M059J (cell line): Measurements from ENCODE around the gene ARL15. TPM values are rescaled to one million over a fixed set of nuclear protein-coding genes. Genes with fewer than 3 reads are reported as not detected.
"Not testable (repeated sequence)": the region's sequence is repeated elsewhere in the genome, so short reads cannot be mapped to it uniquely, and the experiment has no call there.

Experiments used
- DNase-seq: peaks from one replicate; pipeline ENCODE4 v3.0.0-alpha.2; 2012; ENCODE audit warnings: low read depth
- total RNA-seq: library from RNA; depleted of rRNA; stranded (reverse); fragments of >200 nt; shearing (Covaris generic); gene quantifications from 2 replicates; pipeline ENCODE4 v1.2.3, GENCODE V29; 2014; rRNA removed

ARL15 gene
- total RNA-seq, result 7.9 and 20.6 TPM in 2 replicates

DNA sequence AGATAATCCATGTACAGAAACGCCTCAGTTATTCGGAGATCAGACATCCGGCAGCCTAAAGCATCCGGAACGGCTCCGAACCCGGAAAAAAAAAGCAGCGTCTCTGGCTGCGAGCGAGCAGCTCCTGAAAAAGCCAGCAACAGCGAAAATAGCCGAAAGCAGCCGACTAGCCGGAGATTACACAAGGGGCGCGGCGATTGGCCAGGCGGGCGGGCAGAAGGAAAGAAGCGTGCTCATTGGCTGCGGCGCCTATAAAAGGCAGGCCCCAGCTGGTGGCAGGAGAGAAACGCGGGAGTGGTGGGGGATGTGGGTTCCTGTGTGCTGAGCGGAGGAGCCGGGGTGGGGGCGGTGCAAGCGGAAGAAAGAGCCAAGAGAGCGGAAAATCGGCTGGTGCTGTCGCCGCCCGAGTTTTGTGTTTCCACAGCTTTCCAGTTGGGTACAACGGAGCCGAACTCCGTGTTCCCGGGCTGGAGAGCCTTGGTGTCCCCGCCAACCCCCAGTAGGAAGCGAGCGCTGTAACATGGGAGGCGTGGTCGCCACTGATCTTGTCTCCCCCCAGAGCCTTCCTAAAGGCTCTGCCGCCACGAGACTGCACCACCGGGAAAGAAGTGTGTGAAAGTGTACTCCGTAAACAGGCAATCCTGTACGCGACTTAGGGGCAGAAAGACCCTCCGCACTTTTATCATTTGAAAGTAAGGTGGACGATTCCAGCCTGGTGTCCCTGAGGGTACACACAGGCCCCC lies at the start of gene ARL15:
Gene ARL15, minus strand, starts transcription at position 141 of the 743 bp plus-strand sequence.
- peak; percentile 97 for DNase-seq

DNA sequence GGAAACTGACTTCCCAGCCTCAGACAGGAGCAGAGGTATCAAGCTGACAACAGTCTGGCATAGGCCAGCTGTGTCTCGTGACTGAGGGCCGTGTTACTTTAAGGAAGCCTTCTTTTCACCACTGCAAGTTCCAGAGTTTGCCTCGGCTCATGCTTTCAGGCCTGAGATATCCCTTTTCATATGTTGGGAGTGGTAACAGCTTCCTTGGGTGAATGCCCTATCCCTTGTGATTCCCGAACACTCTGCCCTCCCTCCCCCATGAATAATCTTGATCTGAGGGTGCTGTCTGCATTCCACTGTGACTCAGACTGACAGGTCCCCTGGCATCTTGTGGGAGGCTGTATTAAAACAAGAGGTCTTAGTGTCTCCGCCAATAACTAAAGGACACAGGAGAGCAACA lies 49.7 kb upstream of the ARL15 start:
- peak; percentile 93 for DNase-seq

DNA sequence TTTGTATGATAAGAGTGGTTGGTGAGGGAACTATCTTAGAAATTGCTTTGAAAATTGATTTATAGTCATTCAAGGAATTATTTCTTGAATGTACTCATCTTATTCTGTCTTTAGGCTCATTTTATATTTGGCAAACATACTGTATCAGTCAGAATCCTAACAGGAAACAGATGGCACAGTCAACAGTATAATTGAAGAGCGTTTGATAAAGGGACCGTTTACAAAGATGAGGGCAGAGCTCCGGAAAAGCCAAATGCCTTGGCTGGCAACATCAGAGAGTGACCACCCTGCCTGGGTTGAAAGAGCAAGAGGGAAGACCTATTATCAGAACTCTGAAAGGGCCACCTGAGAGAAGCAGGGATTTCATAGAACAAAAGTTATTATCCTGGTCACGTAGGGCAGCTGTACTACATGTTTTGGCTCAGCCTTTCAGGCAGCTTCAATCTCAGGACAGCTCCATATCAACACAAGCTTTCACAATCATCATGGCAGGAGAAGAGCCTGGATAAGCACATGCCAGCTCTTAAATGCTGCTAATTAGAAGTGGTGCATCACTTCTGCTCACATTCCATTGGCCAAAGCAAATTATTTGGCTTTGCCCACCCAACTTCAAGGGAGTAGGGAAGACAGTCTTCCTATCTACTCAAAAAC lies 47.2 kb upstream of the ARL15 start:
- DNase-seq, result no peak

DNA sequence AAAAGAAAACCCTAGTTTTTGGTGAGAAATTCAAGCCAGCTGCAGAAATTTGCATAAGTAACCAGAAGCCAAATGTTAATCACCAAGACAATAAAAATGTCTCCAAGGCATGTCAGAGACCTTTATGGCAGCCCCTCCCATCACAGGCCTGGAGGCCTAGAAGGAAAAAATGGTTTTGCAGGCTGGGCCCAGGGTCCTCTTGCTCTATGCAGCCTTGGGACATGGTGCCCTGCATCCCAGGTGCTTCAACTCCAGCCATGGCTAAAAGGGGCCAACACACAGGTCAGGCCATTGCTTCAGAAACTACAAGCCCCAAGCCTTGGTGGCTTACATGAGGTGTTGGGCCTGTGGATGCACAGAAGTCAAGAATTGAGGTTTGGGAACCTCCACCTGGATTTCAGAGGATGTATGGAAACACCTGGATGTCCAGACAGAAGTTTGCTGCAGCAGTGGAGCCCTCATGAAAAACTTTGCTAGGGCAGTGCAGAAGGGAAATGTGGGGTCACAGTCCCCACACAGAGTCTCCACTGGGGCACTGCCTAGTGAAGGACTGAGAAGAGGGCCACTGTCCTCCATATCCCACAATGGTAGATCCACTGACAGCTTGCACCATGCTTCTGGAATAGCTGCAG lies 43.7 kb upstream of the ARL15 start:
- DNase-seq, result not testable (repeated sequence)

DNA sequence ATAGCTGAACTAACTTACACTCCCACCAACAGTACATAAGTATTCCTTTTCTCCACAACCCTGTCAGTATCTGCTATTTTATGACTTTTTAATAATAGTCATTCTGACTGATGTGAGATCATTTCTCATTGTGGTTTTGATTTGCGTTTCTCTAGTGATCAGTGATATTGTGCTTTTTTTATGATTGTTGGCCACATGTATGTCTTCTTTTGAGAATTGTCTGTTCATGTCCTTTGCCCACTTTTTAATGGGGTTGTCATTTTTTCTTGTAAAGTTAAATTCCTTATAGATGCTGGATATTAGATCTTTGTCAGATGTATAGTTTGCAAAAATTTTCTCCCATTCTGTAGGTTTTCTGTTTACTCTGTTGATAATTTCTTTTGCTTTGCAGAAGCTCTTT lies 42.2 kb upstream of the ARL15 start:
- DNase-seq, result not testable (repeated sequence)

DNA sequence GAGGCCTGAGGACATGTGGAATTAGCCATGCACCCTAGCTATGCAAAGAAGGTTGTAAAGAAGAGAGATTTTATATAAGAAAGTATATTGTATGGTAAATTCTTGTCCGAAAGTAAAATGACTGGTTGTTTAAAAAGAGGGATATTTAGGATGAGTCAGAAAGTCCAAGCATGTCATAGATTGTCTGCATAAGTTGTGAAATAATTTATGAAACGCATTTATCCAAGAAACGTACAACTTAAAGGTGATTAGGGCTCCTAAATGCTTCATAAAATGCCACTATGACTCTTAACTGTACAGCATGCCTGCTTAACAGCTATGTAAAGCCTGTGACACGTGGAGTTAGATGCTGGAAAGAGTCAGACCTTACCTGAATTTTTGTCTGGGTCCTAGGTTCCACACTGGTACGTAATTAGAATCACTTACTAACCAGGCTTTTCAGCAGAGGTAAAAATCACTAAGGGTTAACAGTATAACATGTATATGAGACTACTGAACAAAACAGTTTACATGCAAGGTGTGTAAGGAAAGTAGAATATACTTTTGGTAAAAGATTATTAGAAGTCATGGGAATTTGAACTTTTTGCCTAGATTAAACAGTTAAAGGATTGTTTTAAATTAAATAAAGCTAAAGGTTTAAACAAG lies 37.0 kb upstream of the ARL15 start:
- peak; percentile 5 for DNase-seq

DNA sequence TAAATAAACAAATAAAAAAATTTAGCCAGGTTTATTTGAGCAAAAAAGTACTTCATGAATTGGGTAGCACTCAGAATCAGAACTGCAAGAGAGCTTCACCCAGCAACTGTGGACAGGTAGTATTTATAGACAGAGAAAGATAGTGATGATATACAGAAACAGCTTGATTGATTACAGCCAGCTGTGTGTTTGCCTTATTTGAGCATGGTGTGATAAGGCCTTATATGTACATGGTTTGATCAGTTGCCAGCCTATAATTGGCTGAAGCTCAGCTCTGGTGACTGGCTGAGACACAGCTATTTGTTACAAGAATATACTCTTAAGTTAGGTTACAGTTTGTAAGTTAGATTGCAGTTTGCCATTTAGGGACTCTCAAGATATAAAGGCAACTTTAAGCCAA lies 34.3 kb upstream of the ARL15 start:
- DNase-seq, result no peak

DNA sequence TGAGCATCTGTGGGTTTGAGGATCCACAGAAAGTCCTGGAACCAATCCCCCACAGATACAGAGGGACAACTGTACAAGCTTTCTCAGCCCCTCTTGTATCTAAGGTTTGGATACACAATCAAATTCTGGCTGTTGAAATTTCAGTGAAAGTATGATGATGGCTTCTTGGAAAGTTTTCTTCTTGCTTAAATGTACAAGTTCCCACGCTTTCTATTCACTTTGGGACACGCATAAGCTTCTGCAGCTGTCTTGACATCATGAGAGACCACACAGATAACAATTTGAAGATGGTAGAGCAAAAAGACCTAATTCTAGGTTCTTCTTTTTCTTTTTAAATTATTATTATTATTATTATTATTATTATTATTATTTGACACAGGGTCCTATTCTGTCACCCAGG lies 31.6 kb upstream of the ARL15 start:
- no peak for DNase-seq

DNA sequence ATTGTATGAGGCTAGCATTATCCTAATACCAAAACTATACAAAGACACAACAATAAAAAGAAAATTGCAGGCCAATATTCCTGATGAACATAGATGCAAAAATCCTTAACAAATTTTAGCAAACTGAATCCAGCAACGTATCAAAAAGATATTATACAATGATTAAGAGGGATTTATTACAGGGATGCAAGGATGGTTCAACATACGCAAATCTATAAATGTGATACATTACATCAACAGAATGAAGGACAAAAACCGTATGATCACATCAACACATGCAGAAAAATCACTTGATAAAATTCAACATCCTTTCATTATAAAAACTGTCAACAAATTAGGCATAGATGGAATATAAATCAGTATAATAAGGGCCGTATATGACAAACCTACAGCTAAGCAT lies 27.1 kb upstream of the ARL15 start:
- DNase-seq, result no peak

DNA sequence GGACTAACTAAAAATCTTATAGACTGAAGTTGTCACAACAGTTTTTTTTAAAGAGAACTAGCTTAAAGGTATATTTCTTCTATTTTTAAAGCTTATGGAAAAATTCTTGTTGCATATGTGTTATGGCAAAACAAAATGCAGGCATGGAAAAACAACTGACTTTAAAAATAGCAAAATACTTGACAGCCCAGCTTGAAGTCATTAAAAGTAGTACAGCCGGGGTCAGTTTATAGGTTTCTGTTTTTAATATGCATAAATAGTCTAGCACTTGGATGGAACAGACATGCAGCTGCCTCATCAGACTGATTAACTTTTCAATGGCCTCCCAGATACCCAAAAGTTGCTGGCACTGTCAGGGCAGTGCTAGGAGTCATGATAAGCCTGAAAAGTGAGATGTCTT lies 22.3 kb upstream of the ARL15 start:
- DNase-seq, result no peak

DNA sequence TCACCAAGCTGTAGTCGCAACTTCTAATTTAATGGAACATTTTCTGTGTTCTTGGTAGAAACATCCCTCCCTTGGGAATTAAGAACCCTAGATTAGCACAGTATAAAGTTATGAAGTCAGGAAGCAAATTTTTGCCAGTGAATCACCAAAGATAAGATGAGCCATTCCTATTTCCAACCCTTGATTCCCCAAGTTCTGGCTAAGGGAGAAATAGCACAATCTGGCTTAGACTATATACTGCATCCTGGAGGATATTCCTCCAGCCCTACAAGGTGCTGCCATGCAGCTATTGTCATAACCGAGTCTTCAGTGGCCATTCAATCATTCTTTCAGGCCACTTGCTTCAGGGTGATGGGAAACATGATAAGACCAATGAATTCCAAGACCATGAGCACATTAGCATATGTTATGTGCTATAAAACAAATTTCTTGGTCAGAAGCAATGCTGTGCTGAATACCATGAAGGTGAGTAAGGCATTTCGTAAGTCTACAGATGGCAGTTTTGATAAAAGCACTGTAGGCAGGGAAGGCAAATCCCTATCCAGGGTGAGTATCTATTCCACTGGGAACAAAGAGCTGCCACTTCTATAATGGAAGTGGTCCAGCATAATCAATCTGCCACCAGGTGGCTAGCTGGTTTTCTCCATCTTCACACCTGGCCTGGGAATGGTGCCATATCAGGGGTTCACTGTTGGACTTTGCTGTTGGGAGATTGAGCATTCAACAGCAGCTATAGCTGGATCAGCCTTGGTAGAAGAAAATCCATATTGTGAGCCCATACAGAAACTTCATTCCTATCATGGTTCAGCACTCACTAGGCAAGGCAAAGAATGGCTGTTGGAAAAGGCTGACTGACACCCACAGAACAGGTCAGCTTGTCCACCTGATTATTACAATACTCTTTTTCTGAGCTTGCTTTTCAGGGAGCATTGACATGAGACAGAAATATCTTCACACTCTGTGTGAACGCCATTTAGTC lies 19.6 kb upstream of the ARL15 start:
- DNase-seq, result peak; percentile 98

DNA sequence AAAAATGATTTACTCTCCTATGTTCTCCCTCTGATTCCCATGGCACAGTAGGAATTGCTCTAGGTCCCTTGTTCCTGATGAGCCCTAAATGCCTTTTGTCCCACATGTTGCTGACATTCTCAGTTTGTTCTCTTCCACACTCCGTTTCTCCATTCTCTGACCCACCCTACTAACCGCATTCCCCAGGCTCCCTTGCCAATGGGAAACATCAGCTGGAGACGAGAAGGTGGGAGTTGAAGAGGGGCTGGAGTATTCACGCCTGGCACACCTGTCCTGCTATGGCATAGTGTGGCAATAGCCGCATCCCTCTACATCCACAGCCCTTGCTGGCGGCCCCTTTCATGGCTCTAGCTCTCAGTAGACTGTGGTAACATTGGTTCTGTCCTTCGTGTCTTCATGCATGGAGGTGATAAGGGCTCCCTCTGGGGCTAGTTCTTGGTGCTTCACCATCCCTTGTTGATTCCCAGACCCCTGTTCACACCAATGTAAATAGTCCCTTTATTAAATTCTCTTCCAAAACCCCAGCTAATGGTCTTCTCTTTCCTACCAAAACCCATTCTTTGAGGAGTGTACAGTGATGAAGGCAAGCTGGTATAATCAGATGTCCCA lies 16.4 kb upstream of the ARL15 start:
- no peak for DNase-seq

DNA sequence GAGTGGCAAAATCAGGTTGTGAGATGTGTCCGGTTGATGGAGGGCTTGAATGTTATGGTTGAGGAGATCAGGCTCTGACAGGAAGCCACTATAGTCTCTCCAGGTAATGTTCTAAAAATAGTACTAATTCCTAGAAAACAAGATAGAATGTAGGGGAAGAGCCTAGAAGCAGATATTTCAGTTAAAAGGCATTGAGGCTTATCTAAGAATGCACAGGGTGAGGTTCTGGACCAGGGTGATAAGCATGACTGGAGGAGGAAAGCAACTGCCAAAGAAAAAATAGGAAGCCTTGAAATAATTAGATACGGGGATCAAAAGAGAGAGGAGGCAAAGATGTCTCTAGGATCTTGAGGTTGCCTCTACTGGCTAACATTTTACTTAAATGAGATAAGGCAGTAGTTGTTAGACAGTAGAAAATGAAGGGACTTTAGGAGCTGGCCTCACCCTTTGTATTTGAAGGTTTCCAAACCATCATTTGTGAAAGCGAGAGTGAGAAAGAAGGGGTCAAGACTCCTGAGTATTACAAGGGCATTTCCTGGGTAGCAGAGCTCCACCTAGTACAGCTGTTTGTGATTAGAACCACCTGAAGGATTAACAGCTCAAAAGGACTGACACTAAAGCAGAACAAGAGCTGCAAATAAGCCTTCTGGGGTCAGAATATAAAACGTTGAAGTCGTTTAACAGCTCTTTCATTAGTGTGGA lies 15.4 kb upstream of the ARL15 start:
- no peak for DNase-seq

DNA sequence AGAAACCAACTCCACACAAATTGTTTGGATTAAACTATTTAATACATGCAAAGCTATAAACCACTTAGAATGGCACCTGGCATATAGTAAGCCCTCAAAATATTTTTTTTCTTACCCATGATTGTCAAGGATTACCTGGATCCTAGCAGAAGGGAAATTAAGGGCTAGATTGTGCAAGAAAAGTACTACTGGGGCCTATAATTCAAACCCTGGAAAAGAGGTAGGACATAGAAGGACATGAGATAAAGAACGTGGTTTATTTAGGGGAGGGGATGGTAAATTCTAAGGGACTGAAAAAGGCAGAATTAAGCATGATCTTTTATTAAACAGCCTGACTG lies 14.9 kb upstream of the ARL15 start:
- DNase-seq, result no peak

DNA sequence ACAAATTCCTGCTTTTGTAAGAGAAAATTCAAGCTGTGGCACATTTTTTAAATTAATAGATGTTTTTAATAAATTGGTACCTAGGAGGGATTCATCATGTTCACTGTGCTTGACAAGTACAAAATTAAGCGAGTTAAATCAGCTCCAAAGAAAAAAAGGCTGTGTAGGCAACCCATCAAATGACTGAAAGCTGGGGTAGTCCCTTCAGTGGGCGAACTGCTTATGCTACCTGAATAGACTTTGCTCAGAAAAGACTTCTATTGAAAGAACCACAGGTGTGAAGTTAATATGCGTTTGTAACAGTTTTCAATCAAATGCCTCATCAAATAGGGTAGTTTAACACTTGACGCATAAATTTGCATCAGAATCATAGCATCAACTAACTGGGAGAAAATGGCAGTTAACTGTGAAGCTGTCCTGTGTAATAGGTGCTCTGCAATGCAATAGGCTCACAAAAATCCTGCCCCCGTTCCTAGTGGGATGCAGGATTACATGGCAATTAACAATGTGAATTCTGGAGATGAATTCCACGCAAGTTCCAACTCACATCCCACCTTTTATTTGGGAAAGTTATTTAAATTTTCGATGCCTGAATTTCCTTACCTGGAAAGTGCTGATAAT lies 14.4 kb upstream of the ARL15 start:
- DNase-seq, result no peak

DNA sequence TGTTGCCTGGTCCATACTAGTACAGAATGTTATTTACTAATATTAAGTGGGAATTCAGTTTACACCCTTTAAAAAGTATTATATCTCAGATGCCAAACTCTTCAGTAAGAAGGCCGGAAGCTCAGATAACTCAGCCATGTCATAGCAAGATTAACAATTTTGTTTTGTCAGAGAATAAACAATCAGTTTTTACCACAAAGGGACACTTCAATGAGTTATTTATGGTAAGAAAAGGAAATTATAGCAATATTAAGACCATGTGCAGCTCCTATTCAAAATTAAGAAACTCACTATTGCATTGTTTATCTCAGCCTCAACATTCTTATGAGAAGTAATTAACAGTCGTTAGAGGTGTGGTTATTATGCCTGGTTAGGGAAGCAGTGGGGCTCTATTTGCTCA lies 13.1 kb upstream of the ARL15 start:
- no peak for DNase-seq

DNA sequence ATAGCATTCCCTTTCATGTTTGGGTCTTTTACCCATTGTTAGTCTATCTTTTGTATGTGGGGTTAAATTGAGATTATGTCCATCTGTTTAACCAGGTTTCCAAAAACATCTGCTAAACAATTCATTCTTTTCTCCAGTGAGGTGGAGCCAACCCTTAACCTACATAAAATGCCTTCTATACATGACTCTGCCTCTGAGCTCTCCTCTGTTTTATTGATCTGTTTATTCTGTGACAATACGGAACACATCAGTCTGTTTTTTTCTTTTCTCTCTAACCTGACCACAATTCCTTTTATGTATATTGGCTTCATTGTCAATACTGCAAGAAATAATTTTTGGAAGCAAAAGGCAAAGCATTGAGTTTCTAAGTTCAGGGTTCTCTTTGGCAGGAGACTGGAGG lies 9.9 kb upstream of the ARL15 start:
- no peak for DNase-seq

DNA sequence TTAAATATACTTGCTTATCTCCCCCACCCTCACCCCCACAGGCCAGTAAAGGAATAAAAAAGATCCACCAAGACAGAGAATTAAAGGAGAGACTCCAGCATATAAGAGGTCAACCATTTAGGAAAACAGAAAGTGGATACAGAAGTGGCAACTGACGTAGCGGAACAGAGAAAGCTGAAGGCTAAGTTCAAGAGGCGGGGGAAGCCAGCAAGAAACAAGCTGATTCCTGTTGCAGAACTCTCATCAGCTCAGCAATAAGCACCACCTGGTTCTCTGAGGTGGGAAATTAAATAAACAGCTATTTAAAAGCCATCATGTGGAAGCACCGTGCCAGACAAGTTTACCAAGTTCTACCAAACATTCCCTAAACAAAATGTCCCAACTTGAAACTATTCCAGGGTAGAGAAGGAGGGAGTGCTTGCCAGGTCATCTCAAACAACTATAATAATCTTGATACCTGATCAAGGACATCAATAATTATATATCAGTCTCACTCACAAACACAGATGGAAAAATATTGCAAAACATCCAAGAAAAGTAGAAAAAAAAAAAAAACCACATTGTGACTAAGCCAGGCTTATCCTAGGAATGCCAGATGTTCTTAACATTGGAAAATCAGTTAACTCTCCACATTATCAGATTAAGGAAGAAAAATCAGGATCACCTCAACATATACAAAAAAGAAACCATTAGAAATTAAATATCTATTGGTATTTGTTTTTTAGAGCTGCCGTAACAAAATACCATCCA lies 7.3 kb upstream of the ARL15 start:
- no peak for DNase-seq
